GM12864 (cell line): Measurements from ENCODE around the gene AHCTF1.
"Not testable (repeated sequence)": the region's sequence is repeated elsewhere in the genome, so short reads cannot be mapped to it uniquely, and the experiment has no call there.

Experiments used
- DNase-seq: peaks from one replicate; pipeline ENCODE4 v3.0.0-alpha.2; 2011; ENCODE audit warnings: low read depth
- H3K4me3 ChIP-seq: 2 replicates; pipeline ENCODE4 v1.5.1; 2011; ENCODE audit warnings: mild to moderate bottlenecking, low read depth, low read length, control low read depth
- TF ChIP-seq, protein P1 (sequence below): IDR thresholded peaks from 2 replicates; pipeline ENCODE4 v1.5.1; 2011; ENCODE audit warnings: low read depth, mild to moderate bottlenecking, moderate library complexity, low read length, control low read depth, inconsistent platforms; ENCODE audit errors: missing control alignments

AHCTF1 gene

GRCh38 chr1:246897302-246897701, 34.4 kb downstream of the AHCTF1 start:
- H3K4me3 ChIP-seq: no peak overlapping the region
- TF ChIP-seq, protein P1, sequence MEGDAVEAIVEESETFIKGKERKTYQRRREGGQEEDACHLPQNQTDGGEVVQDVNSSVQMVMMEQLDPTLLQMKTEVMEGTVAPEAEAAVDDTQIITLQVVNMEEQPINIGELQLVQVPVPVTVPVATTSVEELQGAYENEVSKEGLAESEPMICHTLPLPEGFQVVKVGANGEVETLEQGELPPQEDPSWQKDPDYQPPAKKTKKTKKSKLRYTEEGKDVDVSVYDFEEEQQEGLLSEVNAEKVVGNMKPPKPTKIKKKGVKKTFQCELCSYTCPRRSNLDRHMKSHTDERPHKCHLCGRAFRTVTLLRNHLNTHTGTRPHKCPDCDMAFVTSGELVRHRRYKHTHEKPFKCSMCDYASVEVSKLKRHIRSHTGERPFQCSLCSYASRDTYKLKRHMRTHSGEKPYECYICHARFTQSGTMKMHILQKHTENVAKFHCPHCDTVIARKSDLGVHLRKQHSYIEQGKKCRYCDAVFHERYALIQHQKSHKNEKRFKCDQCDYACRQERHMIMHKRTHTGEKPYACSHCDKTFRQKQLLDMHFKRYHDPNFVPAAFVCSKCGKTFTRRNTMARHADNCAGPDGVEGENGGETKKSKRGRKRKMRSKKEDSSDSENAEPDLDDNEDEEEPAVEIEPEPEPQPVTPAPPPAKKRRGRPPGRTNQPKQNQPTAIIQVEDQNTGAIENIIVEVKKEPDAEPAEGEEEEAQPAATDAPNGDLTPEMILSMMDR: no peak
- DNase-seq: no peak

DNA sequence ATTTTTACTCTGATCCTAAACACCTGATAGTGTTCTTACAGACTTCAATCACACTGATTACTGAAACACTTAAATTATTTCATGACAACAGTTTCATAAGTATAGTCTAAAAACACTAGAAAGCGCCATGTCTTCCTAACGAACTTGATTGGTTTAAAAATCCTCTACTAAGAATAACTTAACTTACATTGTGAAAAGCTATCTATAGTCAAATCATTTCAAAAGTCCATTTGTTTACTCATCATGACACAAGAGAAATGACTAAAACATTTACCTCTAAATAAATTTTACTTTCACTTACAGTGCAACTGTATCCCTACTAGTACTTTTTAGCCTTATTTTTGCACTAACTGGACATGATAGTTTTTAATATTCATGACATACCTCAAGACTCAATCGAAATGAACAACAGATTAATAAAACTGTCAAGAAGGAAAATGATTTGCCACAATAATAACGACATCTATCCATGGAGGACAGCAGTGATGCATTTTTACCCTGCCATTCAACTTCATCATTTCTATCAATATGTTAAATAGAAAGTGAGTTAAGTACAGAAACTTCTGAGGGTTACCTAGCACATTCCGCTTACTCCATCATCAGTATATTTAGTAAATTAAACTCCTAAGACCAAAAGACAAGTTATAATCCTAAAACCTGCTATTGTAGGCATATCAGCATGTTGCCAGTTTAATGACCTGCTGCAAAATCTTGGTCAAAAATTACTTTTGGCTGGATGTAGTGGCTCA, 38.4 kb downstream of the AHCTF1 start:
- DNase-seq: no peak
- TF ChIP-seq, protein P1: no peak
- H3K4me3 ChIP-seq: no peak overlapping the region

DNA sequence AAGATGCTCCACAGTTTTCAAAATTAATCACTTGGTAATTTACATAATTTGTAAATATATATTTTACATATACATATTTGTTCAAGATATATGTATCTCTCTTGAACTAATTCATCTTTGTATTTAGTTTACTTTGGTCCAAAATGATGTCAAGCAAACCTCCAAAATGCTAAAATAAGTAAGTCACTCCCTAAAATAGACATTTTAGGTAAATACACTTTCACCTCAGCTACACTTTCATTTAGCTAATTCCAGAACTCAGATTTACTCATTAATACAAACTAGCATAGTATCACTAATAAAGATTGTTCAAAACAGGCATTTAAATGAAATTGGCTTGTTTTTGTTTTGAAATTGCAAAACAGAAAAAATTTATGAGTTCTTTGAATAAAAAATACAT, 40.6 kb downstream of the AHCTF1 start:
- no peak for DNase-seq
- TF ChIP-seq, protein P1: no peak
- no peak overlapping the region for H3K4me3 ChIP-seq

DNA sequence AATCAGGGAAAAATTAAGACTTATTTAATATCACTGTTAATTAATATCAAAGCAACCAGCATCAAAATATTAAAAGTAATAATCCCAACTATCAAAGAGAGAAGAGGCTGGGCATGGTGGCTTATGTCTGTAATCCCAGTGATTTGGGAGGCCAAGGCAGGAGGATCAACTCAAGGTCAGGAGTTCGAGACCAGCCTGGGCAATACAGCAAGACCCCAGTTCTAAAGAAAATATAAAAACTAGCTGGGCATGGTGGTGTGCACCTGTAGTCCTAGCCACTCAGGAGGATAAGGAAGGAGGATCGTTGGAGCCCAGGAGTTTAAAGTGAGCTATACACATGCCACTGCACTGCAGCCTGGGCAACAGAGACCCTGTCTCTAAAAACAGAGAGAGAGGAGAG, 43.2 kb downstream of the AHCTF1 start:
- no peak for DNase-seq
- no peak overlapping the region for H3K4me3 ChIP-seq
- TF ChIP-seq, protein P1: no peak

GRCh38 chr1:246885389-246885788, 46.4 kb downstream of the AHCTF1 start:
- DNase-seq, H3K4me3 ChIP-seq: not testable (repeated sequence)

DNA sequence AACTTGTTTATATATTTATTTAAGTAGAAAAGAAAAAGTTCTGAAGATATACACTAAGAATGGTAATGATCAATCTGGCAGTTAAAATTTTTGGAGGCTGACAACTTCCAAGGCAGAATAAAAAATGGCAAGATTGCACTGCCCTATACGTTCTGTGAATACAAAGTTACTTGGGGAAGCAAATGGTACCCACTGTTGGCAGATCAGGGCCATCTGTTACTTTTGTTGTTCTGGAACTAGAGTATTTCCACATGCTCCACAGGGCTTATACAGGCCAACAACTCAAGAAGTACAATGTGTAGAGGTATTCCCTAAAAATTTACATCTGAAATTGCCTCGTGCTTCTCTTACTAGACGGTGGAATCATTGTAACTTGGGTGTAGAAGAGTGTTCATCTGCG, 53.2 kb downstream of the AHCTF1 start:
- TF ChIP-seq, protein P1: no peak
- H3K4me3 ChIP-seq: no peak overlapping the region
- DNase-seq: no peak

DNA sequence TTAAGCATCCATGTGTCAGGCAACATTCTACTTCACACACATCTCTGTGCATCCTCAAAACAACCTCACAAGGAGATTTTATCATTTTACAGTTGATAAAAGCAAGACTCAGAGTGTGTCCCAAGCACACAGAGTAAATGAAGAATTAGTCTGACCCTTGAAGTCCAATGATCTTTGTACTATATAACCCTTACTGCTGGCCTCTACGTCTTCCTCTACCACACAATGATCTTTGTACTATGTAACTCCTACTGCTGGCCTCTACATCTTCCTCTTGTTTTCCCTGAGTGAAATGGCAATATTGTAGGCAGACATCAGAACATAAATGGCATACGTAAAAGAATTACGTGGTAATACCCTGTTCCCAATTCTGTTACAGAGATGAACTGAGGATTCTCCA, 55.3 kb downstream of the AHCTF1 start:
- DNase-seq: no peak
- H3K4me3 ChIP-seq: no peak overlapping the region
- TF ChIP-seq, protein P1: no peak
